HG03565 (cell line): ENCODE measurements around the gene MBD5.
A peak's percentile ranks its signal among the peaks of the same experiment; 100 is the strongest.
"Not testable (repeated sequence)": the region's sequence is repeated elsewhere in the genome, so short reads cannot be mapped to it uniquely, and the experiment has no call there.

Experiments
- ATAC-seq: cut with Tn5 transposase; IDR thresholded peaks from one replicate; pipeline ENCODE4 v1.9.1; 2021; ENCODE audit warnings: mild to moderate bottlenecking, moderate library complexity; ENCODE audit not compliant: unreplicated experiment

The MBD5 gene

GRCh38 chr2:148021059-148021861 lies at the start of gene MBD5:
Gene MBD5, plus strand, starts transcription at chr2:148021091.
- ATAC-seq, result peak; percentile 18

- ATAC-seq, result no peak
These were observed 44.8 kb upstream of the MBD5 start for GRCh38 chr2:147976102-147976501.

- no peak for ATAC-seq
These were observed 43.2 kb upstream of the MBD5 start for GRCh38 chr2:147977679-147978078.

- ATAC-seq, result no peak
These were observed 39.9 kb upstream of the MBD5 start for GRCh38 chr2:147980940-147981528.

GRCh38 chr2:147989102-147989501 lies 31.8 kb upstream of the MBD5 start:
- ATAC-seq, result no peak

GRCh38 chr2:147989809-147990403 lies 31.0 kb upstream of the MBD5 start:
- ATAC-seq, result peak; percentile 86

GRCh38 chr2:147994965-147995364 lies 25.9 kb upstream of the MBD5 start:
- not testable (repeated sequence) for ATAC-seq

- ATAC-seq, result no peak
These were observed 24.1 kb upstream of the MBD5 start for GRCh38 chr2:147996828-147997227.

- no peak for ATAC-seq
These were observed 22.7 kb upstream of the MBD5 start for GRCh38 chr2:147998203-147998602.

- ATAC-seq, result no peak
These were observed 21.8 kb upstream of the MBD5 start for GRCh38 chr2:147999126-147999525.

- ATAC-seq, result no peak
These were observed 20.8 kb upstream of the MBD5 start for GRCh38 chr2:148000095-148000494.

GRCh38 chr2:148002420-148002819 lies 18.5 kb upstream of the MBD5 start:
- not testable (repeated sequence) for ATAC-seq

- ATAC-seq, result no peak
These were observed 14.5 kb upstream of the MBD5 start for GRCh38 chr2:148006249-148007007.

GRCh38 chr2:148007219-148007900 lies 13.5 kb upstream of the MBD5 start:
- no peak for ATAC-seq

- ATAC-seq, result not testable (repeated sequence)
These were observed 12.5 kb upstream of the MBD5 start for GRCh38 chr2:148008411-148008810.

- ATAC-seq, result no peak
These were observed 7.0 kb upstream of the MBD5 start for GRCh38 chr2:148013876-148014275.

- ATAC-seq, result no peak
These were observed 6.3 kb upstream of the MBD5 start for GRCh38 chr2:148014616-148015015.

- ATAC-seq, result peak; percentile 58
These were observed 506 bp upstream of the MBD5 start, which contains the start of gene ORC4 for GRCh38 chr2:148020111-148021058. Gene ORC4, minus strand, starts transcription at chr2:148020737. Its CDS starts 44,779 bp downstream, at chr2:147975958.

GRCh38 chr2:148021886-148022285 lies 995 bp downstream of the MBD5 start:
- no peak for ATAC-seq

GRCh38 chr2:148022351-148022750 lies 1.5 kb downstream of the MBD5 start:
- ATAC-seq, result no peak
